ENCODE results near the gene FOXJ2. TPM values are rescaled to one million over a fixed set of nuclear protein-coding genes. Genes with fewer than 3 reads are reported as not detected.
"Not testable (repeated sequence)": the region's sequence is repeated elsewhere in the genome, so short reads cannot be mapped to it uniquely, and the experiment has no call there.

Gene FOXJ2
- total RNA-seq, 1 donor from 2014 or later = 15.6 TPM

- Mint-ChIP-seq H3K4me3 (no peak overlapping the region), H3K27me3 (peaks cover 2% of the 10 kb centered on the region), H3K9me3 (no peaks in the 10 kb centered on the region), H3K36me3 (peaks cover 17% of the 10 kb centered on the region), H3K27ac (no peak overlapping the region), H3K4me1 (ENCODE audit: unreplicated experiment) (no peaks in the 10 kb centered on the region)
- no peak for DNase-seq (ENCODE audit: extremely low spot score, unreplicated experiment)
- TF ChIP-seq CTCF (conservative IDR thresholded peaks at IDR 0.05) = no peak
Observed at GRCh38 chr12:8058506-8058905, 26.0 kb downstream of the FOXJ2 start.

- no peak for TF ChIP-seq CTCF (conservative IDR thresholded peaks at IDR 0.05)
- no peaks in the 10 kb centered on the region for H3K36me3 Mint-ChIP-seq
- no peak overlapping the region for H3K27ac Mint-ChIP-seq
- H3K4me1 Mint-ChIP-seq (ENCODE audit: unreplicated experiment) = no peaks in the 10 kb centered on the region
- no peak overlapping the region for H3K4me3 Mint-ChIP-seq
- H3K9me3 Mint-ChIP-seq = no peaks in the 10 kb centered on the region
- DNase-seq (ENCODE audit: extremely low spot score, unreplicated experiment) = no peak
- H3K27me3 Mint-ChIP-seq = peaks cover 2% of the 10 kb centered on the region
Observed at GRCh38 chr12:8064131-8064530, 31.6 kb downstream of the FOXJ2 start.

GRCh38 chr12:8065991-8066594 is 33.6 kb downstream of the FOXJ2 start, which contains the start of gene C3AR1:
Gene C3AR1 (minus strand): TSS chr12:8066359. CDS start chr12:8060185, 6,174 bp downstream.
- Mint-ChIP-seq H3K4me1 (ENCODE audit: unreplicated experiment) (no peaks in the 10 kb centered on the region), H3K4me3 (no peak within 1 kb of the TSS), H3K36me3 (no peaks in the 10 kb centered on the region)

GRCh38 chr12:8069582-8069981 is 37.1 kb downstream of the FOXJ2 start:
- Mint-ChIP-seq H3K27ac (no peak overlapping the region), H3K36me3 (no peaks in the 10 kb centered on the region), H3K4me3 (no peak overlapping the region), H3K4me1 (ENCODE audit: unreplicated experiment) (no peaks in the 10 kb centered on the region), H3K27me3 (no peaks in the 10 kb centered on the region), H3K9me3 (no peaks in the 10 kb centered on the region)
- DNase-seq (ENCODE audit: extremely low spot score, unreplicated experiment) = no peak
- no peak for TF ChIP-seq CTCF (conservative IDR thresholded peaks at IDR 0.05)

More at GRCh38 chr12:8065991-8066594, 33.6 kb downstream of the FOXJ2 start, which contains the start of gene C3AR1:
- Mint-ChIP-seq H3K27me3 (no peaks in the 10 kb centered on the region), H3K27ac (no peak within 1 kb of the TSS), H3K9me3 (no peaks in the 10 kb centered on the region)
- TF ChIP-seq CTCF (conservative IDR thresholded peaks at IDR 0.05) = no peak
- DNase-seq (ENCODE audit: extremely low spot score, unreplicated experiment) = no peak

- not testable (repeated sequence) for H3K36me3 Mint-ChIP-seq; H3K4me1 Mint-ChIP-seq (ENCODE audit: unreplicated experiment); H3K27me3 Mint-ChIP-seq
Observed at GRCh38 chr12:8071820-8072219, 39.3 kb downstream of the FOXJ2 start.

GRCh38 chr12:8075935-8076334 is 43.4 kb downstream of the FOXJ2 start:
- H3K27me3 Mint-ChIP-seq = no peaks in the 10 kb centered on the region
- H3K4me1 Mint-ChIP-seq (ENCODE audit: unreplicated experiment) = no peaks in the 10 kb centered on the region
- H3K9me3 Mint-ChIP-seq = no peaks in the 10 kb centered on the region
- H3K4me3 Mint-ChIP-seq = no peak overlapping the region
- DNase-seq (ENCODE audit: extremely low spot score, unreplicated experiment) = no peak
- no peak overlapping the region for H3K27ac Mint-ChIP-seq
- H3K36me3 Mint-ChIP-seq = no peaks in the 10 kb centered on the region
- no peak for TF ChIP-seq CTCF (conservative IDR thresholded peaks at IDR 0.05)

More at GRCh38 chr12:8071820-8072219, 39.3 kb downstream of the FOXJ2 start:
- not testable (repeated sequence) for H3K27ac Mint-ChIP-seq; DNase-seq (ENCODE audit: extremely low spot score, unreplicated experiment); H3K9me3 Mint-ChIP-seq; H3K4me3 Mint-ChIP-seq
